IMR-90 (cell line): ENCODE results near the gene FNDC10. TPM values are rescaled to one million over a fixed set of nuclear protein-coding genes. Genes with fewer than 3 reads are reported as not detected.

Experiments
- ATAC-seq: fragments of 200-7000 bp; cut with Tn5 transposase; 2 replicates; pipeline ENCODE4 v1.9.1; 2020; ENCODE audit warnings: low read depth, mild to moderate bottlenecking, moderate library complexity
- BruUV-seq: library from RNA; stranded (reverse); fragments of 400-500 nt; replicated peaks from 2 replicates; lab custom pipeline; 2021; lab: Mats Ljungman, UMichigan
- CTCF ChIA-PET: fragments of 300-600 bp; formaldehyde crosslinking; extraction: SDS; loops from one replicate; lab custom pipeline; 2021; ENCODE audit warnings: antibody characterized with exemption; lab: Yijun Ruan, JAX
- POLR2A ChIA-PET: fragments of 300-600 bp; sonication (Branson Sonifier 250); formaldehyde crosslinking; loops from one replicate; lab custom pipeline; 2022; ENCODE audit warnings: antibody characterized with exemption; ENCODE audit not compliant: unreplicated experiment; lab: Charles Lee
- DNase-seq: peaks from one replicate; pipeline ENCODE4 v3.0.0; 2013
- H2AFZ ChIP-seq: replicated peaks from 2 replicates; pipeline ENCODE3; 2013; ENCODE audit warnings: low read length, mild to moderate bottlenecking; ENCODE audit not compliant: poor library complexity
- H2AK5ac ChIP-seq: 2 replicates; pipeline ENCODE4 v1.6.1; 2013; ENCODE audit warnings: low read depth, low read length, inconsistent platforms
- H2AK9ac ChIP-seq: replicated peaks from 2 replicates; pipeline ENCODE3; 2013; ENCODE audit warnings: mild to moderate bottlenecking, low read depth, low read length, moderate library complexity; ENCODE audit not compliant: poor library complexity
- H2BK120ac ChIP-seq: 2 replicates; pipeline ENCODE4 v1.6.1; 2013; ENCODE audit warnings: low read depth, low read length, inconsistent platforms
- H2BK15ac ChIP-seq: 3 replicates; pipeline ENCODE4 v1.6.1; 2013; ENCODE audit warnings: low read depth, low read length, inconsistent platforms
- H2BK20ac ChIP-seq: 2 replicates; pipeline ENCODE4 v1.6.1; 2013; ENCODE audit warnings: low read depth, mild to moderate bottlenecking, inconsistent platforms, low read length, moderate library complexity
- H2BK5ac ChIP-seq: 2 replicates; pipeline ENCODE4 v1.6.1; 2013; ENCODE audit warnings: mild to moderate bottlenecking, low read depth, low read length, inconsistent platforms; ENCODE audit not compliant: poor library complexity, severe bottlenecking
- H3K14ac ChIP-seq: replicated peaks from 2 replicates; pipeline ENCODE4 v1.6.1; 2013; ENCODE audit warnings: low read depth, low read length, inconsistent platforms
- H3K18ac ChIP-seq: 2 replicates; pipeline ENCODE4 v1.6.1; 2013; ENCODE audit warnings: low read depth, low read length, control low read depth
- H3K23ac ChIP-seq: 2 replicates; pipeline ENCODE4 v1.6.1; 2013; ENCODE audit warnings: low read depth, low read length, inconsistent platforms
- H3K27ac ChIP-seq: 2 replicates; pipeline ENCODE4 v1.5.1; 2013; ENCODE audit warnings: mild to moderate bottlenecking, control low read depth, low read length; ENCODE audit not compliant: insufficient read depth
- H3K27me3 ChIP-seq: 2 replicates; pipeline ENCODE4 v1.6.1; 2013; ENCODE audit warnings: low read length; ENCODE audit not compliant: control insufficient read depth, insufficient read depth
- H3K36me3 ChIP-seq: 2 replicates; pipeline ENCODE4 v1.6.1; 2013; ENCODE audit warnings: low read length, mixed read lengths; ENCODE audit not compliant: control insufficient read depth, insufficient read depth
- H3K4ac ChIP-seq: 2 replicates; pipeline ENCODE4 v1.6.1; 2013; ENCODE audit warnings: low read depth, low read length, inconsistent platforms
- H3K4me1 ChIP-seq: 2 replicates; pipeline ENCODE4 v1.6.1; 2013; ENCODE audit warnings: low read length, mixed read lengths; ENCODE audit not compliant: control insufficient read depth, insufficient read depth
- H3K4me2 ChIP-seq: 2 replicates; pipeline ENCODE4 v1.6.1; 2013; ENCODE audit warnings: low read depth, mild to moderate bottlenecking, control low read depth, low read length, moderate library complexity
- H3K4me3 ChIP-seq: 2 replicates; pipeline ENCODE4 v1.5.1; 2013; ENCODE audit warnings: low read depth, mild to moderate bottlenecking, control low read depth, low read length, moderate library complexity; ENCODE audit not compliant: insufficient read depth
- H3K56ac ChIP-seq: 2 replicates; pipeline ENCODE4 v1.6.1; 2013; ENCODE audit warnings: low read length, inconsistent platforms; ENCODE audit not compliant: insufficient read depth; ENCODE audit errors: extremely low read depth
- H3K79me1 ChIP-seq, 2 experiments: 2 replicates each; pipeline ENCODE4 v1.6.1; 2013; ENCODE audit warnings: low read length in 2 of 2, inconsistent platforms in 1 of 2, low read depth in 1 of 2
- H3K9ac ChIP-seq: 2 replicates; pipeline ENCODE4 v1.6.1; 2013; ENCODE audit warnings: low read depth, low read length, control low read depth
- H3K9me1 ChIP-seq: 2 replicates; pipeline ENCODE4 v1.6.1; 2013; ENCODE audit warnings: low read length, inconsistent platforms; ENCODE audit not compliant: insufficient read depth
- H3K9me3 ChIP-seq: 2 replicates; pipeline ENCODE4 v1.6.1; 2013; ENCODE audit warnings: low read length; ENCODE audit not compliant: control insufficient read depth, insufficient read depth
- H4K20me1 ChIP-seq: 2 replicates; pipeline ENCODE4 v1.6.1; 2013; ENCODE audit warnings: low read length, inconsistent platforms; ENCODE audit not compliant: insufficient read depth
- H4K5ac ChIP-seq: 2 replicates; pipeline ENCODE4 v1.6.1; 2013; ENCODE audit warnings: mild to moderate bottlenecking, low read depth, low read length, control low read depth
- H4K8ac ChIP-seq, 2 experiments: 2 replicates each; pipeline ENCODE4 v1.6.1; 2013; ENCODE audit warnings: low read depth in 2 of 2, low read length in 2 of 2, control low read depth in 1 of 2, inconsistent platforms in 1 of 2
- H4K91ac ChIP-seq: 2 replicates; pipeline ENCODE4 v1.6.1; 2013; ENCODE audit warnings: low read depth, low read length, inconsistent platforms; ENCODE audit not compliant: insufficient read depth
- BHLHE40 ChIP-seq: fragments of 150-350 bp; IDR thresholded peaks from 2 replicates; pipeline ENCODE4 v1.6.1; 2016; ENCODE audit warnings: mild to moderate bottlenecking, low read depth, low read length
- CEBPB ChIP-seq: IDR thresholded peaks from 2 replicates; pipeline ENCODE4 v1.6.1; 2012; ENCODE audit warnings: low read depth, low read length, improper control_type of control experiment
- CHD1 ChIP-seq: IDR thresholded peaks from 2 replicates; pipeline ENCODE4 v1.6.1; 2012; ENCODE audit warnings: low read depth, low read length, improper control_type of control experiment
- CTCF ChIP-seq: conservative IDR thresholded peaks from 2 replicates; pipeline ENCODE4 v1.5.1; 2012; ENCODE audit warnings: mild to moderate bottlenecking, low read depth, low read length, improper control_type of control experiment
- FOS ChIP-seq: fragments of 150-350 bp; IDR thresholded peaks from 2 replicates; pipeline ENCODE4 v1.6.1; 2016; ENCODE audit warnings: low read depth, low read length
- MAFK ChIP-seq: IDR thresholded peaks from 2 replicates; pipeline ENCODE4 v1.6.1; 2012; ENCODE audit warnings: low read depth, low read length, improper control_type of control experiment
- MAZ ChIP-seq: IDR thresholded peaks from 2 replicates; pipeline ENCODE4 v1.6.1; 2012; ENCODE audit warnings: low read depth, mild to moderate bottlenecking, low read length, improper control_type of control experiment, moderate library complexity, borderline replicate concordance
- MXI1 ChIP-seq: IDR thresholded peaks from 2 replicates; pipeline ENCODE4 v1.6.1; 2012; ENCODE audit warnings: low read depth, mild to moderate bottlenecking, low read length, moderate library complexity, borderline replicate concordance
- NFE2L2 ChIP-seq: fragments of 150-350 bp; IDR thresholded peaks from 2 replicates; pipeline ENCODE4 v1.6.1; 2016; ENCODE audit warnings: low read depth, mild to moderate bottlenecking, low read length
- POLR2A ChIP-seq: IDR thresholded peaks from 2 replicates; pipeline ENCODE4 v1.6.1; 2012; ENCODE audit warnings: mild to moderate bottlenecking, low read depth, low read length
- RAD21 ChIP-seq: IDR thresholded peaks from 2 replicates; pipeline ENCODE4 v1.6.1; 2012; ENCODE audit warnings: low read length, improper control_type of control experiment
- RCOR1 ChIP-seq: IDR thresholded peaks from 2 replicates; pipeline ENCODE4 v1.6.1; 2012; ENCODE audit warnings: mild to moderate bottlenecking, low read length, improper control_type of control experiment; ENCODE audit not compliant: insufficient replicate concordance
- RFX5 ChIP-seq: IDR thresholded peaks from 2 replicates; pipeline ENCODE4 v1.8.0; 2012; ENCODE audit warnings: low read depth, mild to moderate bottlenecking, low read length, moderate library complexity
- SMC3 ChIP-seq: fragments of 150-350 bp; IDR thresholded peaks from 2 replicates; pipeline ENCODE4 v1.6.1; 2016; ENCODE audit warnings: low read depth, mild to moderate bottlenecking, antibody characterized with exemption, low read length, moderate library complexity
- USF2 ChIP-seq: fragments of 150-350 bp; IDR thresholded peaks from 2 replicates; pipeline ENCODE4 v1.6.1; 2017; ENCODE audit warnings: mild to moderate bottlenecking, antibody characterized with exemption, low read length, low read depth
- WGBS, 2 experiments: methylation state at CpG; one replicate each; pipeline versions ENCODE4 v1.1.5 to v1.1.7; 2013; ENCODE audit warnings: missing lambda C conversion rate in 2 of 2; ENCODE audit not compliant: insufficient read length in 1 of 2; ENCODE audit errors: extremely low coverage in 2 of 2; 5-methylcytosine and 5-hydroxymethylcytosine counted together
- dilution Hi-C: fragments of 300-500 bp; cut with HindIII; formaldehyde crosslinking; loops from one replicate; pipeline ENCODE4 v1.14.3; 2018; ENCODE audit warnings: low sequenced_read_pairs; ENCODE audit not compliant: unreplicated experiment
- in situ Hi-C: fragments of 300-500 bp; cut with MboI; formaldehyde crosslinking; loops from 3 replicates; pipeline ENCODE4 v1.14.3; 2019; ENCODE audit warnings: low sequenced_read_pairs, inconsistent platforms, mixed read lengths
- intact Hi-C: fragments of 100-400 bp; cut with micrococcal nuclease; formaldehyde crosslinking; loops from 2 replicates; pipeline ENCODE4 v1.10.0; 2022
- polyA plus RNA-seq, 3 experiments: library from polyadenylated mRNA; depleted of rRNA; stranded (reverse); fragments of >200 nt; gene quantifications; 2 replicates each; pipeline ENCODE4 v1.2.3, GENCODE V29; 2012; ENCODE audit warnings: low replicate concordance in 1 of 3
- total RNA-seq: library from RNA; depleted of rRNA; stranded (reverse); fragments of >200 nt; gene quantifications from 2 replicates; pipeline ENCODE4 v1.2.3, GENCODE V29; 2012

Gene FNDC10
- total and polyA plus RNA-seq, 2 of the 4 experiments (the other 2 are of a cell fraction), result 0.36 to 5.8 TPM

DNA sequence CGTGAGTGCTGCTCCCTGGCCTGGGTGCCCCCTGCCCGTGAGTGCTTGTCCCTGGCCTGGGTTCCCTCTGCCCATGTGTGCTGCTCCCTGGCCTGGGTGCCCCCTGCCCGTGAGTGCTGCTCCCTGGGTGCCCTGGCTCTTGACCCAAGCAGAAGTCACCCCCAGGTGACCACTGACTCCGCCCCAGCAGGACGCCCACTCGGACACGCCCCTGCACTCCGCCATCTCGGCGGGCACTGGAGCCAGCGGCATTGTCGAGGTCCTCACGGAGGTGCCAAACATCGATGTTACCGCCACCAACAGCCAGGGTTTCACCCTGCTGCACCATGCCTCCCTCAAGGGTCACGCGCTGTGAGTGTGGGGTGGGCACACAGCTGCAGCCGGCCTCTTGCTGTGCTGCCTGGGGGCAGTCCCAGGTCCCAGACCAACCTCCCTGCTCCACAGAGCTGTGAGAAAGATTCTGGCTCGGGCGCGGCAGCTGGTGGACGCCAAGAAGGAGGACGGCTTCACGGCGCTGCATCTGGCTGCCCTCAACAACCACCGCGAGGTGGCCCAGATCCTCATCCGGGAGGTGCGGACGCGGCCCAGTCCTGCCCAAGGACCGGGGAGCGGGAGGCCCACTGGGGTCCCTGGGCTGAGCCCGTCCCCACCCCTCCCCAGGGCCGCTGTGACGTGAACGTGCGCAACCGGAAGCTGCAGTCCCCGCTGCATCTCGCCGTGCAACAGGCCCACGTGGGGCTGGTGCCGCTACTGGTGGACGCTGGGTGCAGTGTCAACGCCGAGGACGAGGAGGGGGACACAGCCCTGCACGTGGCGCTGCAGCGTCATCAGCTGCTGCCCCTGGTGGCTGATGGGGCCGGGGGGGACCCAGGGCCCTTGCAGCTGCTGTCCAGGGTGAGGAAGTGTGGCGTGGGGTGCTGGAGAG lies 28.2 kb upstream of the FNDC10 start:
- ChIA-PET CTCF (no interaction called here), POLR2A (no interaction called here)
- no peak overlapping the region for H3K9ac ChIP-seq
- no peak overlapping the region for H3K4me2 ChIP-seq
- BruUV-seq, result no TSS peak
- H3K18ac ChIP-seq, result no peak overlapping the region
- H3K9me1 ChIP-seq, result no peaks in the 10 kb centered on the region
- H3K14ac ChIP-seq, result no peak overlapping the region
- H3K4me1 ChIP-seq, result no peaks in the 10 kb centered on the region; the same call in 1 of the 2 replicates
- H2BK5ac ChIP-seq, result no peak overlapping the region
- H2AK9ac ChIP-seq, result no peak overlapping the region
- 92% methylated on average over 34 of the region's 53 CpGs; no CpG with 5 or more reads in 1 of the 2 experiments for WGBS, 2 experiments
- no peaks in the 10 kb centered on the region for H3K79me1 ChIP-seq
- H3K4me3 ChIP-seq, result no peak overlapping the region
- ATAC-seq, result no peak
- no peak overlapping the region for H2AK5ac ChIP-seq
- dilution Hi-C loops, result no loop called here
- no peak overlapping the region for H4K5ac ChIP-seq
- H3K36me3 ChIP-seq, result peaks cover 31% of the 10 kb centered on the region
- DNase-seq, result no peak
- H3K27me3 ChIP-seq, result no peaks in the 10 kb centered on the region
- H2BK120ac ChIP-seq, result no peak overlapping the region
- no peak overlapping the region for H3K27ac ChIP-seq
- H3K4ac ChIP-seq, result no peak overlapping the region
- H3K9me3 ChIP-seq, result no peaks in the 10 kb centered on the region
- no peak overlapping the region for H2BK20ac ChIP-seq
- intact Hi-C loops, result no loop called here
- H2AFZ ChIP-seq, result peak overlapping the region; percentile 32
- no peak overlapping the region for H4K91ac ChIP-seq
- H2BK15ac ChIP-seq, result no peak overlapping the region
- in situ Hi-C loops, result no loop called here
- no peak overlapping the region for H3K23ac ChIP-seq
- no peak overlapping the region for H3K56ac ChIP-seq
- H4K20me1 ChIP-seq, result peaks cover 12% of the 10 kb centered on the region
- no peak overlapping the region for H4K8ac ChIP-seq
- TF ChIP-seq RAD21 (no peak), RCOR1 (no peak), SMC3 (no peak), MAFK (no peak), USF2 (no peak), RFX5 (no peak), CTCF (no peak), FOS (no peak), BHLHE40 (no peak), NFE2L2 (no peak), CHD1 (no peak), CEBPB (no peak), POLR2A (no peak), MXI1 (no peak), MAZ (no peak)
